ENCODE results near the gene RHOD. TPM values are rescaled to one million over a fixed set of nuclear protein-coding genes. Genes with fewer than 3 reads are reported as not detected.

The RHOD gene
- total RNA-seq, 1 experiment from 2014 or later: not detected

Other genes starting within 250 kb of the RHOD start
- 20.3 and 20.6 TPM in 2 replicates for gene RCE1, start 213.4 kb upstream of the RHOD start, total RNA-seq (2014; rRNA removed; shearing (Covaris generic))
- 15.6 and 15.9 TPM in 2 replicates for gene LRFN4, start 199.8 kb upstream of the RHOD start, total RNA-seq (2014; rRNA removed; shearing (Covaris generic))
- 19.9 and 22.9 TPM in 2 replicates for gene PC, start 98.5 kb upstream of the RHOD start, total RNA-seq (2014; rRNA removed; shearing (Covaris generic))
- not detected in 2 replicates for gene C11orf86, start 81.5 kb upstream of the RHOD start, total RNA-seq (2014; rRNA removed; shearing (Covaris generic))
- 0.06 and 0.13 TPM in 2 replicates for gene SYT12, start 33.7 kb upstream of the RHOD start, total RNA-seq (2014; rRNA removed; shearing (Covaris generic))
- gene KDM2A, start 62.4 kb downstream of the RHOD start, total RNA-seq (2014; rRNA removed; shearing (Covaris generic)): 32.2 and 33.7 TPM in 2 replicates
- 45.2 and 49.7 TPM in 2 replicates for gene GRK2, start 209.6 kb downstream of the RHOD start, total RNA-seq (2014; rRNA removed; shearing (Covaris generic))
- gene ANKRD13D, start 232.5 kb downstream of the RHOD start, total RNA-seq (2014; rRNA removed; shearing (Covaris generic)): 15.3 and 19.9 TPM in 2 replicates
- gene SSH3, start 246.7 kb downstream of the RHOD start, total RNA-seq (2014; rRNA removed; shearing (Covaris generic)): 2.5 TPM in 2 replicates